ENCODE results near the gene ALX4. TPM values are rescaled to one million over a fixed set of nuclear protein-coding genes. Genes with fewer than 3 reads are reported as not detected.

ALX4 gene
- total RNA-seq, 4 donors from 2014 or later: 0.31 TPM; not detected in 3

GRCh38 chr11:44344423-44344820 lies 34.5 kb upstream of the ALX4 start:
- H3K9me3 ChIP-seq: no peaks in the 10 kb centered on the region
- ATAC-seq: no peak
- no peaks in the 10 kb centered on the region for H3K4me1 ChIP-seq
- H3K27me3 ChIP-seq: peaks cover 34% of the 10 kb centered on the region
- no peaks in the 10 kb centered on the region for H3K36me3 ChIP-seq
- H3K27ac ChIP-seq: no peak overlapping the region
- TF ChIP-seq EP300 (IDR thresholded peaks at IDR 0.05): no peak
- TF ChIP-seq CTCF (IDR thresholded peaks at IDR 0.05): no peak
- no peak for TF ChIP-seq POLR2AphosphoS5 (IDR thresholded peaks at IDR 0.05)
- TF ChIP-seq POLR2A (IDR thresholded peaks at IDR 0.05): no peak
- H3K4me3 ChIP-seq: no peak overlapping the region
- no CpG with 5 or more reads among the region's 7 CpGs for WGBS, 2 donors (ENCODE audit: low coverage in 1 of 2)

GRCh38 chr11:44343778-44344422 lies 34.0 kb upstream of the ALX4 start:
- 66 to 78% methylated on average over 3 of the region's 5 CpGs for WGBS, 2 donors (ENCODE audit: low coverage in 1 of 2)
- no peak for ATAC-seq
- Histone ChIP-seq H3K27me3 (peaks cover 40% of the 10 kb centered on the region), H3K4me3 (no peak overlapping the region), H3K36me3 (no peaks in the 10 kb centered on the region), H3K9me3 (no peaks in the 10 kb centered on the region), H3K4me1 (no peaks in the 10 kb centered on the region), H3K27ac (no peak overlapping the region)
- TF ChIP-seq EP300 (IDR thresholded peaks at IDR 0.05): no peak

- no peak for ATAC-seq
- TF ChIP-seq POLR2A (IDR thresholded peaks at IDR 0.05) (no peak), POLR2AphosphoS5 (IDR thresholded peaks at IDR 0.05) (no peak), EP300 (IDR thresholded peaks at IDR 0.05) (no peak), CTCF (IDR thresholded peaks at IDR 0.05) (no peak)
- Histone ChIP-seq H3K27ac (no peak overlapping the region), H3K27me3 (peaks cover 47% of the 10 kb centered on the region), H3K36me3 (no peaks in the 10 kb centered on the region), H3K4me3 (no peak overlapping the region), H3K4me1 (no peaks in the 10 kb centered on the region), H3K9me3 (no peaks in the 10 kb centered on the region)
- 85 to 93% methylated on average over 3 to 4 of the region's 4 CpGs for WGBS, 2 donors (ENCODE audit: low coverage in 1 of 2)
Measured at GRCh38 chr11:44342616-44343015, 32.7 kb upstream of the ALX4 start.

GRCh38 chr11:44340656-44341055 lies 30.7 kb upstream of the ALX4 start:
- no peaks in the 10 kb centered on the region for H3K36me3 ChIP-seq
- H3K27me3 ChIP-seq: peaks cover 61% of the 10 kb centered on the region
- H3K4me3 ChIP-seq: no peak overlapping the region
- no peaks in the 10 kb centered on the region for H3K4me1 ChIP-seq
- ATAC-seq: no peak
- TF ChIP-seq CTCF (IDR thresholded peaks at IDR 0.05): no peak
- no peak for TF ChIP-seq EP300 (IDR thresholded peaks at IDR 0.05)
- TF ChIP-seq POLR2AphosphoS5 (IDR thresholded peaks at IDR 0.05): no peak
- TF ChIP-seq POLR2A (IDR thresholded peaks at IDR 0.05): no peak
- 80% methylated on average over 2 of the region's 5 CpGs; no CpG with 5 or more reads in 1 of the 2 donors for WGBS, 2 donors (ENCODE audit: low coverage in 1 of 2)
- no peaks in the 10 kb centered on the region for H3K9me3 ChIP-seq
- H3K27ac ChIP-seq: no peak overlapping the region

GRCh38 chr11:44339530-44339883 lies 29.6 kb upstream of the ALX4 start:
- no peak overlapping the region for H3K27ac ChIP-seq
- no peaks in the 10 kb centered on the region for H3K36me3 ChIP-seq
- ATAC-seq: no peak
- TF ChIP-seq CTCF (IDR thresholded peaks at IDR 0.05): no peak
- H3K27me3 ChIP-seq: peaks cover 64% of the 10 kb centered on the region
- H3K4me3 ChIP-seq: no peak overlapping the region
- no peaks in the 10 kb centered on the region for H3K4me1 ChIP-seq
- 74 to 100% methylated on average over 2 to 3 of the region's 4 CpGs for WGBS, 2 donors (ENCODE audit: low coverage in 1 of 2)
- no peaks in the 10 kb centered on the region for H3K9me3 ChIP-seq

Measured in gastroesophageal sphincter (tissue), 4 donors.